ENCODE data around the gene DAB2IP.

The DAB2IP gene

DNA sequence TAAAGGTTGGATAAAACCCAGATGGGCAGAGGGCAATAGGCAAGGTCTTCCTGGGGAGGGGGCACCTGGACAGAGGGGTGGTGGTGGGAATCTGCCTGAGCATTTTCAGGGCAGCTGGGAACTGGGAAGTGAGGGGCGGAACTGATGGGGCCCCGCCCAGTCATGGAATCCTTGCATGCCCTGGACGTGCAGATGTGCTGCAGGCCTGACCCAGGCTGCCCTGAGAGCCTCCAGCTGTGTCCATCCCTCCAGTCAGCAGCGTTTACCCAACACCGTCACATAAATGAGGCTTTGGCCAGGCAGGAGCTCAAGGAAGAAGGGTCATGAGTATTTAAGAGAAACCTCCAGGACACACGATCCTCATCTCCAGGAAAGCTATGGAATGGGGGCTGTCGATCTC is 70.3 kb downstream of the DAB2IP start:
- Histone ChIP-seq H3K4me1 (ENCODE audit: control insufficient read depth in 1 of 2, insufficient read depth in 2 of 2, low read length in 2 of 2) (peaks cover 42 to 50% of the 10 kb centered on the region in 2 donors), H3K36me3 (ENCODE audit: control insufficient read depth in 1 of 2, insufficient read depth in 2 of 2, low read length in 2 of 2) (no peaks in the 10 kb centered on the region), H3K9ac (ENCODE audit: low read depth in 1 of 2, low read length in 2 of 2) (no peak overlapping the region), H3K27me3 (ENCODE audit: control insufficient read depth in 1 of 2, insufficient read depth in 2 of 2, low read length in 2 of 2) (no peaks in the 10 kb centered on the region), H3K9me3 (ENCODE audit: control insufficient read depth in 1 of 2, low read length in 2 of 2) (no peaks in the 10 kb centered on the region), H3K27ac (ENCODE audit: low read depth, low read length) (no peak overlapping the region), H3K4me3 (ENCODE audit: low read depth in 1 of 2, low read length in 2 of 2) (no peak overlapping the region)

- no peaks in the 10 kb centered on the region for H3K36me3 ChIP-seq (ENCODE audit: control insufficient read depth in 1 of 2, insufficient read depth in 2 of 2, low read length in 2 of 2)
- no peak overlapping the region for H3K4me3 ChIP-seq (ENCODE audit: low read depth in 1 of 2, low read length in 2 of 2)
- no peaks in the 10 kb centered on the region for H3K9me3 ChIP-seq (ENCODE audit: control insufficient read depth in 1 of 2, low read length in 2 of 2)
- H3K27ac ChIP-seq (ENCODE audit: low read depth, low read length), result peak overlapping the region; percentile 26
- H3K4me1 ChIP-seq (ENCODE audit: control insufficient read depth in 1 of 2, insufficient read depth in 2 of 2, low read length in 2 of 2), result peaks cover 37 to 77% of the 10 kb centered on the region in 2 donors
- H3K9ac ChIP-seq (ENCODE audit: low read depth in 1 of 2, low read length in 2 of 2), result no peak overlapping the region
- H3K27me3 ChIP-seq (ENCODE audit: control insufficient read depth in 1 of 2, insufficient read depth in 2 of 2, low read length in 2 of 2), result no peaks in the 10 kb centered on the region
Measured at GRCh38 chr9:121725008-121725775, 73.8 kb downstream of the DAB2IP start.

- no peaks in the 10 kb centered on the region for H3K36me3 ChIP-seq (ENCODE audit: control insufficient read depth in 1 of 2, insufficient read depth in 2 of 2, low read length in 2 of 2)
- no peaks in the 10 kb centered on the region for H3K27me3 ChIP-seq (ENCODE audit: control insufficient read depth in 1 of 2, insufficient read depth in 2 of 2, low read length in 2 of 2)
- no peak overlapping the region for H3K4me3 ChIP-seq (ENCODE audit: low read depth in 1 of 2, low read length in 2 of 2)
- H3K9me3 ChIP-seq (ENCODE audit: control insufficient read depth in 1 of 2, low read length in 2 of 2), result no peaks in the 10 kb centered on the region
- H3K9ac ChIP-seq (ENCODE audit: low read depth in 1 of 2, low read length in 2 of 2), result no peak overlapping the region
- H3K27ac ChIP-seq (ENCODE audit: low read depth, low read length), result no peak overlapping the region
- peaks cover 29 to 70% of the 10 kb centered on the region in 2 donors for H3K4me1 ChIP-seq (ENCODE audit: control insufficient read depth in 1 of 2, insufficient read depth in 2 of 2, low read length in 2 of 2)
Measured at GRCh38 chr9:121727295-121728020, 76.0 kb downstream of the DAB2IP start.

DNA sequence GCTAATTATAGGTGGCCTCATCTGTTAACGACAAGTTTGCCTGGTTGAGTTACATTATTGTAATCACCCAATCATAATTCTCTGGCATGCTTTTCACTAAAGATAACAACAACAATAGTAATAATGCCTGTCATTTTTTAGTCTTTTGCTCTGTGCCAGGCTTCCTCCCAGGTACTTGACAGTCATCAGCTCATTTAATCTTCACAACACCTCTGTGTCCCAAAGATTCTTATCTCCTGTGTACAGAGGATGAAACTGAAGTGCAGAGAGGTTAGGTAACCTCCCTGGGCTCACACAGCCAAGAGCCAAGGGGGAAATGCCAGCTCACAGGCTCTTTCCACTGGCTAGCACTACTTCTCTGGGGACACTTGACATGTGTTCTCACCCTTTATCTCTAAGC is 77.5 kb downstream of the DAB2IP start:
- Histone ChIP-seq H3K27me3 (ENCODE audit: control insufficient read depth in 1 of 2, insufficient read depth in 2 of 2, low read length in 2 of 2) (no peaks in the 10 kb centered on the region), H3K27ac (ENCODE audit: low read depth, low read length) (no peak overlapping the region), H3K36me3 (ENCODE audit: control insufficient read depth in 1 of 2, insufficient read depth in 2 of 2, low read length in 2 of 2) (no peaks in the 10 kb centered on the region), H3K9ac (ENCODE audit: low read depth in 1 of 2, low read length in 2 of 2) (no peak overlapping the region), H3K4me3 (ENCODE audit: low read depth in 1 of 2, low read length in 2 of 2) (no peak overlapping the region), H3K9me3 (ENCODE audit: control insufficient read depth in 1 of 2, low read length in 2 of 2) (no peaks in the 10 kb centered on the region), H3K4me1 (ENCODE audit: control insufficient read depth in 1 of 2, insufficient read depth in 2 of 2, low read length in 2 of 2) (peaks cover 38 to 75% of the 10 kb centered on the region in 2 donors)

DNA sequence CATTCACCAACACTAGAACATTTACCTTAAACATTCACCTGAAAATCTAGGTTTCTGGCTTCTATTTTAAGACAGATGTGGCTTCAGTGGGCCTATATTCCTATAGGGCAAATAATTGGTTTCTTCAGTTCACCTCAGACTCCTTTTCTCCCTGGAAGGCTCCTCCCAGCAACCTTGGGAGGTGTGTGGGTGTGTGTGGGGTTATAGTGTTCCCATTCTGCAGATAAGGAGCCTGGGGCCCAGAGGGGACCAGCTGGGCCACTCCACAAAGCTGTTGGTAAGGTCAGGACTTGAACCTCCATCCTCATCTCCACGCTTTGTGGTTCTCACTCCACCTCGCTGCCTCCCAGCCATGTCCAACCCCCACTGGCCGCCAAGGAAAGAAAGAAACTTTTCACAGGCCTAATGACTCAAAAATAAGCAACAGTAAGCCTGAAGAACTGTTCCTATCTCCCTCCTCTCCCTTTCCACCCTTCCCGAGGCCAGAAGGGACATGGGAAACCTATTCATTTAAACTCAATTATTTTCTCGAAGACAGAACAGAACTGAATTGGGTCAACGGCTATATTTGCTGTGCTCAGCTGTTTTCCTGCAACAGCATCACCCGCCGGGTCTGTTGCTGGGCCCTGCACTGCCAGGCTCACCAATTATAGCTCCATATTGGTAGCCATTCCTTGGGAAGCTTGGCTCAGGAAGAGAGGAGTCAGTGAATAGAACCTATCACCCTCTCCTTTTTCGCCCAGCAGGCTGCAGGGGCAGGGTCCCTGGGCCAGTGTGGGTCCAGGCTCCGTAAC is 78.5 kb downstream of the DAB2IP start:
- no peak overlapping the region for H3K9ac ChIP-seq (ENCODE audit: low read depth in 1 of 2, low read length in 2 of 2)
- H3K36me3 ChIP-seq (ENCODE audit: control insufficient read depth in 1 of 2, insufficient read depth in 2 of 2, low read length in 2 of 2), result no peaks in the 10 kb centered on the region
- no peak overlapping the region for H3K27ac ChIP-seq (ENCODE audit: low read depth, low read length)
- no peak overlapping the region for H3K4me3 ChIP-seq (ENCODE audit: low read depth in 1 of 2, low read length in 2 of 2)
- H3K27me3 ChIP-seq (ENCODE audit: control insufficient read depth in 1 of 2, insufficient read depth in 2 of 2, low read length in 2 of 2), result no peaks in the 10 kb centered on the region
- no peaks in the 10 kb centered on the region for H3K9me3 ChIP-seq (ENCODE audit: control insufficient read depth in 1 of 2, low read length in 2 of 2)
- peaks cover 39 to 75% of the 10 kb centered on the region in 2 donors for H3K4me1 ChIP-seq (ENCODE audit: control insufficient read depth in 1 of 2, insufficient read depth in 2 of 2, low read length in 2 of 2)

DNA sequence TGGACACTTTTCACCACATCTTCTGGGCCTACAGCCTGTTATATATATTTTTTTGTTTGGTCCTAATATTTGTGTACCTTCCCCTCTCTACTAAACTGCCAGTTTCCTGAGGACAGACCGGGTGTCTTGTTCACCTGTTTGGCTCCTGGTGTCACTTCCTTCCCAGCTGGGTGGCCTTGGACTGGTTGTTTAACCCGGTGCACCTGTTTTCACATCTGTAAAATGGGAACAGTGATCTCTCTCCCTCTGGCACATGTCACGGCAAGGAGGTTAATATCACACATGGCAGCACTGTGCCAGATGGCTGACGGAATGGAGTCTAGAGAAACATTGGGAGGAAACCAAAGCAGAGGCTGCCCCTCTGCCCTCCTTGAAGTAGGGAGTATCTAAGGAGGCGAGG is 79.7 kb downstream of the DAB2IP start:
- peaks cover 45 to 81% of the 10 kb centered on the region in 2 donors for H3K4me1 ChIP-seq (ENCODE audit: control insufficient read depth in 1 of 2, insufficient read depth in 2 of 2, low read length in 2 of 2)
- no peak overlapping the region for H3K9ac ChIP-seq (ENCODE audit: low read depth in 1 of 2, low read length in 2 of 2)
- H3K27me3 ChIP-seq (ENCODE audit: control insufficient read depth in 1 of 2, insufficient read depth in 2 of 2, low read length in 2 of 2), result no peaks in the 10 kb centered on the region
- no peaks in the 10 kb centered on the region for H3K9me3 ChIP-seq (ENCODE audit: control insufficient read depth in 1 of 2, low read length in 2 of 2)
- no peak overlapping the region for H3K4me3 ChIP-seq (ENCODE audit: low read depth in 1 of 2, low read length in 2 of 2)
- H3K36me3 ChIP-seq (ENCODE audit: control insufficient read depth in 1 of 2, insufficient read depth in 2 of 2, low read length in 2 of 2), result no peaks in the 10 kb centered on the region
- H3K27ac ChIP-seq (ENCODE audit: low read depth, low read length), result no peak overlapping the region

GRCh38 chr9:121731919-121732318 is 80.5 kb downstream of the DAB2IP start:
- H3K4me3 ChIP-seq (ENCODE audit: low read depth in 1 of 2, low read length in 2 of 2), result no peak overlapping the region
- no peaks in the 10 kb centered on the region for H3K36me3 ChIP-seq (ENCODE audit: control insufficient read depth in 1 of 2, insufficient read depth in 2 of 2, low read length in 2 of 2)
- peak overlapping the region in 1 of 2 donors; percentile 6 for H3K9ac ChIP-seq (ENCODE audit: low read depth in 1 of 2, low read length in 2 of 2)
- H3K9me3 ChIP-seq (ENCODE audit: control insufficient read depth in 1 of 2, low read length in 2 of 2), result no peaks in the 10 kb centered on the region
- peaks cover 50 to 81% of the 10 kb centered on the region in 2 donors for H3K4me1 ChIP-seq (ENCODE audit: control insufficient read depth in 1 of 2, insufficient read depth in 2 of 2, low read length in 2 of 2)
- no peak overlapping the region for H3K27ac ChIP-seq (ENCODE audit: low read depth, low read length)
- H3K27me3 ChIP-seq (ENCODE audit: control insufficient read depth in 1 of 2, insufficient read depth in 2 of 2, low read length in 2 of 2), result no peaks in the 10 kb centered on the region

GRCh38 chr9:121732389-121732788 is 81.0 kb downstream of the DAB2IP start:
- no peaks in the 10 kb centered on the region for H3K9me3 ChIP-seq (ENCODE audit: control insufficient read depth in 1 of 2, low read length in 2 of 2)
- H3K9ac ChIP-seq (ENCODE audit: low read depth in 1 of 2, low read length in 2 of 2), result no peak overlapping the region
- H3K36me3 ChIP-seq (ENCODE audit: control insufficient read depth in 1 of 2, insufficient read depth in 2 of 2, low read length in 2 of 2), result no peaks in the 10 kb centered on the region
- H3K4me1 ChIP-seq (ENCODE audit: control insufficient read depth in 1 of 2, insufficient read depth in 2 of 2, low read length in 2 of 2), result peaks cover 55 to 79% of the 10 kb centered on the region in 2 donors
- no peak overlapping the region for H3K27ac ChIP-seq (ENCODE audit: low read depth, low read length)
- H3K4me3 ChIP-seq (ENCODE audit: low read depth in 1 of 2, low read length in 2 of 2), result no peak overlapping the region
- no peaks in the 10 kb centered on the region for H3K27me3 ChIP-seq (ENCODE audit: control insufficient read depth in 1 of 2, insufficient read depth in 2 of 2, low read length in 2 of 2)

GRCh38 chr9:121732886-121733285 is 81.5 kb downstream of the DAB2IP start:
- no peak overlapping the region for H3K9ac ChIP-seq (ENCODE audit: low read depth in 1 of 2, low read length in 2 of 2)
- peaks cover 60 to 80% of the 10 kb centered on the region in 2 donors for H3K4me1 ChIP-seq (ENCODE audit: control insufficient read depth in 1 of 2, insufficient read depth in 2 of 2, low read length in 2 of 2)
- H3K4me3 ChIP-seq (ENCODE audit: low read depth in 1 of 2, low read length in 2 of 2), result no peak overlapping the region
- no peaks in the 10 kb centered on the region for H3K27me3 ChIP-seq (ENCODE audit: control insufficient read depth in 1 of 2, insufficient read depth in 2 of 2, low read length in 2 of 2)
- H3K36me3 ChIP-seq (ENCODE audit: control insufficient read depth in 1 of 2, insufficient read depth in 2 of 2, low read length in 2 of 2), result no peaks in the 10 kb centered on the region
- H3K9me3 ChIP-seq (ENCODE audit: control insufficient read depth in 1 of 2, low read length in 2 of 2), result no peaks in the 10 kb centered on the region
- H3K27ac ChIP-seq (ENCODE audit: low read depth, low read length), result no peak overlapping the region

DNA sequence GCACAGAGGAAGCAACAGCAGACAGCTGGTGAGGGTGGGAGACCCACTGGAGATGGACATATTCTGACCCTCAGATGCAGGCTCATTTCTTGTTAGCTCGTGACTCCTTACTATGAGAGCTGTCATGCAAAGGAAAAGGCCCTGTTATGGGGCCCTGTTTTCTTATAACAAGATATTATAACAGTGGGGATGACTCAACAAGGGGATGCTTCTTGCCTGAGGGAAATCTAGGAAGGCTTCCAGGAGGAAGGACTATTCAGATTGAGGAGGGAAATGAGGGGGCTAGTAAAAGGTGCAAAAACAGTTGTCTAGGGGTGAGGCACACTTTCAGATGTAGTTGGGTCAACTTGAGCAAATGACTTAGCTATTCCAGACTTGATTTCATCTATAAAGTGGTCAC is 83.0 kb downstream of the DAB2IP start:
- peak overlapping the region in 1 of 2 donors; percentile 8 for H3K9ac ChIP-seq (ENCODE audit: low read depth in 1 of 2, low read length in 2 of 2)
- no peaks in the 10 kb centered on the region for H3K27me3 ChIP-seq (ENCODE audit: control insufficient read depth in 1 of 2, insufficient read depth in 2 of 2, low read length in 2 of 2)
- no peaks in the 10 kb centered on the region for H3K36me3 ChIP-seq (ENCODE audit: control insufficient read depth in 1 of 2, insufficient read depth in 2 of 2, low read length in 2 of 2)
- no peaks in the 10 kb centered on the region for H3K9me3 ChIP-seq (ENCODE audit: control insufficient read depth in 1 of 2, low read length in 2 of 2)
- peaks cover 73 to 82% of the 10 kb centered on the region in 2 donors for H3K4me1 ChIP-seq (ENCODE audit: control insufficient read depth in 1 of 2, insufficient read depth in 2 of 2, low read length in 2 of 2)
- H3K4me3 ChIP-seq (ENCODE audit: low read depth in 1 of 2, low read length in 2 of 2), result no peak overlapping the region
- H3K27ac ChIP-seq (ENCODE audit: low read depth, low read length), result no peak overlapping the region

All from duodenal mucosa (tissue), 2 donors.